Effector CD8-positive, alpha-beta T cell (primary cell): ENCODE data around the gene KCTD16.

Experiments
- DNase-seq: peaks from one replicate; lab custom pipeline; 2025; lab: John Stamatoyannopoulos, UW

The KCTD16 gene

DNA sequence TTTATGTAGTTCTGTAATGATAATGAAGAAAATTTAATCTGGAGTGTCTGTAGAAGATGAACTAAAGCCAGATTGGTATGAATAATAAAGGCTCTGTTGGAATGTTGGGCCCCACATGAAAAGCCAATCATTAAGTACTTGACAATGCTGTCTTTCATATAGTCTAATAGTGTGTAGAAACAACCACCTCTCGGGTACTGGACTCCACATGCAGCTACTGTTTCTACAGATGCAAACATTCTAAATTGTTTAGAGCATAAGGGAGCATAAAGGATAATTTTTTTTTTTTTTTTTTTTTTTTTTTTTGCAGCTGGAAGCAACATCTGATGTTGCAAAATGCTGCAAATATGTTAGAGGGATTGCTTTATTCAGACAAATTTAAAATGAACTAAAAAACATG is 354.3 kb downstream of the KCTD16 start:
- DNase-seq: no peak

DNA sequence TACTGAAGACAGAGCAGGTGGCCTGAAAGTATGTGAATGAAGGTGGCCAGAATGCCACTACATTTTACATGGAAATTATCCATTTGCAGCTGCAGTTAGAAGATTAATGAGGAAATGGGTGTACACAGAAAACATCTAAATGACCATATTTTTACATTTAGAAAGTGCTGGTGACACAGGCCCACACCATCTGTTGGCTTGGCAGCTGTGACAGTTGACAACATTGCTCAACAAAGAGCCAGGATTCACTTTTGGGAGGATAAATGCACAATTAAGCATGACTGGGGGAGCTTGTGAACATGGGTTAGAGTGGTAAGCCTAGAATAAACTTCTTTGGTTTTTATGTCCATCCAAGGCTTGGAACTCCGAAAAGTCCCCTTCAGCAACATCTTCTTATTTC is 360.5 kb downstream of the KCTD16 start:
- no peak for DNase-seq
